ENCODE results near the gene SPOCK2. TPM values are rescaled to one million over a fixed set of nuclear protein-coding genes. Genes with fewer than 3 reads are reported as not detected.

Gene SPOCK2
- total RNA-seq, 1 experiment from 2014 or later = 1.8 TPM

GRCh38 chr10:72025400-72025799 is 63.0 kb downstream of the SPOCK2 start:
- Histone ChIP-seq H3T11ph (ENCODE audit: low read length) (no peak overlapping the region), H3K4me2 (ENCODE audit: insufficient read depth, insufficient read length, low read length) (no peak overlapping the region), H3K79me2 (ENCODE audit: insufficient read depth, low read length) (no peaks in the 10 kb centered on the region; the same call in 1 of the 2 replicates), H2BK20ac (ENCODE audit: low read depth, low read length, poor library complexity, severe bottlenecking) (no peak overlapping the region), H3K27me3 (ENCODE audit: insufficient read depth, low read length) (no peaks in the 10 kb centered on the region), H3K23ac (ENCODE audit: insufficient read length, low read depth, low read length) (no peak overlapping the region), H3K4me1 (ENCODE audit: insufficient read depth, low read length) (no peaks in the 10 kb centered on the region), H2BK15ac (ENCODE audit: low read depth, low read length) (no peak overlapping the region), H4K5ac (ENCODE audit: insufficient read length, low read depth, low read length) (no peak overlapping the region), H3K14ac (ENCODE audit: insufficient read depth, low read length) (no peak overlapping the region), H3K23me2 (ENCODE audit: insufficient read length, low read depth, low read length, poor library complexity, severe bottlenecking) (no peaks in the 10 kb centered on the region), H3K18ac (ENCODE audit: insufficient read length, low read depth, low read length) (no peak overlapping the region), H3K27ac (ENCODE audit: insufficient read length, low read depth, low read length) (no peak overlapping the region), H2AFZ (ENCODE audit: low read length) (no peak overlapping the region), H2BK120ac (ENCODE audit: low read depth, low read length, poor library complexity, severe bottlenecking) (no peak overlapping the region), H2BK12ac (ENCODE audit: insufficient read length, low read depth, low read length) (no peak overlapping the region), H3K9ac (ENCODE audit: extremely low read depth, insufficient read length, low read length) (no peak overlapping the region), H3K56ac (ENCODE audit: insufficient read length, low read depth, low read length) (no peak overlapping the region), H3K4ac (ENCODE audit: low read depth, low read length) (no peak overlapping the region), H2AK5ac (ENCODE audit: insufficient read length, low read length) (no peak overlapping the region), H4K91ac (ENCODE audit: insufficient read length, low read depth, low read length) (no peak overlapping the region), H3K79me1 (ENCODE audit: insufficient read depth, low read depth, low read length, poor library complexity, severe bottlenecking) (no peaks in the 10 kb centered on the region), H2BK5ac (ENCODE audit: insufficient read length, low read length) (no peak overlapping the region), H4K20me1 (ENCODE audit: control insufficient read depth, insufficient read depth, insufficient read length) (no peaks in the 10 kb centered on the region), H3K9me3 (ENCODE audit: control insufficient read depth, low read depth, low read length) (no peaks in the 10 kb centered on the region), H4K8ac (replicated peaks; ENCODE audit: insufficient read length, low read depth, low read length) (no peak overlapping the region)
- no peaks in the 10 kb centered on the region for H3K9me3 Mint-ChIP-seq
- TF ChIP-seq CTCF (conservative IDR thresholded peaks at IDR 0.05) = no peak
- H3K27ac Mint-ChIP-seq = no peak overlapping the region
- no peak overlapping the region for H3K4me3 Mint-ChIP-seq
- peaks cover 4 to 5% of the 10 kb centered on the region in 2 experiments for H3K4me1 Mint-ChIP-seq
- WGBS (ENCODE audit: extremely low coverage, insufficient read length, low lambda C conversion rate) = no CpG with 5 or more reads among the region's 8 CpGs
- H3K36me3 Mint-ChIP-seq (ENCODE audit: insufficient read depth in 1 of 3, low read depth in 3 of 3) = no peaks in the 10 kb centered on the region
- H3K27me3 Mint-ChIP-seq (ENCODE audit: low read depth) = peaks cover 2% of the 10 kb centered on the region
- no peak for DNase-seq
